WTC11 (cell line): ENCODE measurements around the gene SPRYD3.

Experiments
- NR1H2 ChIP-seq: sonication (generic); formaldehyde crosslinking; IDR thresholded peaks from 2 replicates; pipeline ENCODE4 v1.9.0; 2021; ENCODE audit warnings: mild to moderate bottlenecking, moderate library complexity, missing genetic modification reagents
- SP1 ChIP-seq: sonication (generic); formaldehyde crosslinking; conservative IDR thresholded peaks from 2 replicates; pipeline ENCODE4 v1.8.1; 2022; ENCODE audit warnings: missing genetic modification reagents
- TF ChIP-seq, protein P1 (sequence below): sonication (generic); formaldehyde crosslinking; IDR thresholded peaks from 2 replicates; pipeline ENCODE4 v1.8.0; 2022; ENCODE audit warnings: mild to moderate bottlenecking, missing genetic modification reagents

DNA sequence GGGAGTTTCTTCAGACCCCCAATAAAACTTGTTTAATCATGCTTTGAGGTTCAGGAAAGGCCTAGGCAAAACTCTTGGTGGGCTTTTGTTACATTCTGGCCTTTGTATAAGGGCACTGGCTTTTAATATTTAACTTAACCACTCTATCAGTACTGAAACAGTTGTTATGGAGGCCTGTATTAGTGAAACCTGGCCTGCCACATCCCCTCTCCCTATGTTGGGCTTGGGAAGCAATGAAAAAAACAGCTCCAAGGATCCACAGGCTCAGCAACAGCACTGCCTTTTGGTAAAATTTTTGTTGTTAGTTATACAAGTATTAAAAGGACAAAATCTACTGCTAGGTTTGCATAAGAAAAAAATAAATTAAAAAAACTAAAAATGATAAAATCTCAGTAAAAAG is 34.8 kb upstream of the SPRYD3 start:
- TF ChIP-seq, protein P1, sequence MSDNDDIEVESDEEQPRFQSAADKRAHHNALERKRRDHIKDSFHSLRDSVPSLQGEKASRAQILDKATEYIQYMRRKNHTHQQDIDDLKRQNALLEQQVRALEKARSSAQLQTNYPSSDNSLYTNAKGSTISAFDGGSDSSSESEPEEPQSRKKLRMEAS (CRISPR knock-in tag) = no peak
- no peak for TF ChIP-seq NR1H2 (CRISPR knock-in tag)
- no peak for TF ChIP-seq SP1 (CRISPR knock-in tag)
